RCC 7860 (cell line): ENCODE results near the gene RALGAPA2.

ENCODE experiments used
- DNase-seq: peaks from one replicate; pipeline ENCODE4 v3.0.0-alpha.2; 2015; ENCODE audit warnings: low spot score
- FAIRE-seq: peaks from 2 replicates; lab custom pipeline; 2012; peaks lifted over from hg19 to GRCh38; lab: Jason Lieb, UNC

RALGAPA2 gene

DNA sequence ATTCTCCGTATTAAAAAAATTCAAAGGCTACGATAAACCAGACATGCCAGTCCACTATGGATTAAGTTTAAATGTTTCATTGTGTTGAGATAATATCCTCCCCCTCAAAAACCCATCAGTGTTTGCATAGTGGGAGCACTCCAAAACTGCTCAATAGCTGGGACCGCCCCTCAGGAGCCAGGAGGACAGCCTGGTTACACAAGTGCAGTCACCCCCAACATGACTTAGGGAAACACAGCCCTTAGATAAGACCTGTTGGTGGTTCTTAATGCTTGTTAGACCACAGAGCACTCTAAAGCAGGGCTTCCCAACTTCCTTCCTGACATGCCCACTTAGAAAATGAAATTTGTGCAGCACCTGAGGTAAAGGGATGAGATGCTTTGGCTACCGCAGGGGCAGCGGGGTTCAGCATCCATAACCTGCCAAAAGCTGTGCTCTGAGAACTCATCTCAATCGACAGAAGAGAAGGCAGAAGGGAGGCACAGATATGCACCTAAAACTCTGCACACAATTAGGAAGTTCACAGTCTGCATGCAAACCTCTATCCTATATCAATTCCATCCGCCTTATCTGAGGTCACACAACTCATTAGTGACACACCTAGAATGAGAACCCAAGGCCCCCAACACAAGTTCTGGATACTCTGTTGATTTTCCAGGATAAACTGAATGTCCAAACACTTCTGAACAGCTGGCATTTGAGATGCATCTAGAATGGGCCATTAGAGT is 74.3 kb downstream of the RALGAPA2 start:
- no peak for FAIRE-seq
- no peak for DNase-seq

DNA sequence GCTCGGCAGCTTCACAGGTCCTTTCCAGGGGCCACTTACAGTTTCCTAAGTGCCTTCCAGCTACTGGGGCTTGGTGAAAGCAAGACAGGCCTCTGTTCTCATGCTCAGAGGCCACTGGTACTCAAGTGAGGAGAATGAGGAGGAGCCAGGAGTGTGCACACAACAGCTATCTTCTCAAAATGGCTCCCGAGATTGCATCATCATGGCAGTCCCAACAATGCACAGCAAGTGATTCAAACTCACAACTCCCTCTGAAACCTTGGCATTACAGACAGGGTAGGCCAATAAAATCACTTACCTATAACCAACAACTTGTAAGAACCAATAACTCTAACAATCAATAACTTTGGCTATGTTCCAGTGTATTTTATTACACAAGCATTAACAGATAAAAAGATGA is 77.4 kb downstream of the RALGAPA2 start:
- no peak for FAIRE-seq
- DNase-seq, result no peak

DNA sequence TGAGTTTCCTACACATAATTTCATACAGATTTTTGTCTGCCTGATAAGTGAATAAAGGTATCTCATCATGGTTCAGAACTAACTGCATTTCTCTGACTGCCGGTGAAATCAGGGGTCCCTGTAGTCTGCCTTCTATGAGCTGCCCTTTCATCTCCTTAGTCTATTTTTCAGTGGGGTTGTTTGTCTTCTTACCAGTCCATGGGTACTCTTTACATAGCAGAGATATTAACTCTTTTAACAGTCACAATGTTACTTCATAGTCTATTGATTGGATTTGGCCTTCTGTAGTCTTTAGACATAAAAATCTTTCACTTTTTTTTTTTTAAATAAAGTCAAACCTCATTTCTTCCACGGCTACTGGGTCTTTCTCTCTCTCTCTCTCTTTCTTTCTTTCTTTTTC is 79.8 kb downstream of the RALGAPA2 start:
- no peak for FAIRE-seq
- no peak for DNase-seq

DNA sequence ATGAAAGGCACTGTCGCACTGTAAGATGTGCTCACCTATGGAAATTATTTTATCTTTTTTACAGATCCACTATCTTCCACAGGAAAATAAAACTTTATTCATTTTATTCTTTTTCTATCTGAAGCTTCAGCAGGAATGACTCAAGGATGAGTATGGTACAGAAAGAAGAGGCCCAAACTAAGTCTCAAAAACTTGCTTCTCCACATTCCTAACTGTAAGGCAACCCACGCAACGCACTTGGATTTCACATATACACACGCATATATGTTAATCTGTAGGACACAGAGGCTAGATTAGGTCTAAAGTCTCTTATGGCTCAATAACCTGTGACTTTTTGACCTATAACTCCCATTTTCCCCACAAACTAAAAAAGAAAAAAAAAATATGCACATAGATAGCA is 81.9 kb downstream of the RALGAPA2 start:
- FAIRE-seq, result no peak

DNA sequence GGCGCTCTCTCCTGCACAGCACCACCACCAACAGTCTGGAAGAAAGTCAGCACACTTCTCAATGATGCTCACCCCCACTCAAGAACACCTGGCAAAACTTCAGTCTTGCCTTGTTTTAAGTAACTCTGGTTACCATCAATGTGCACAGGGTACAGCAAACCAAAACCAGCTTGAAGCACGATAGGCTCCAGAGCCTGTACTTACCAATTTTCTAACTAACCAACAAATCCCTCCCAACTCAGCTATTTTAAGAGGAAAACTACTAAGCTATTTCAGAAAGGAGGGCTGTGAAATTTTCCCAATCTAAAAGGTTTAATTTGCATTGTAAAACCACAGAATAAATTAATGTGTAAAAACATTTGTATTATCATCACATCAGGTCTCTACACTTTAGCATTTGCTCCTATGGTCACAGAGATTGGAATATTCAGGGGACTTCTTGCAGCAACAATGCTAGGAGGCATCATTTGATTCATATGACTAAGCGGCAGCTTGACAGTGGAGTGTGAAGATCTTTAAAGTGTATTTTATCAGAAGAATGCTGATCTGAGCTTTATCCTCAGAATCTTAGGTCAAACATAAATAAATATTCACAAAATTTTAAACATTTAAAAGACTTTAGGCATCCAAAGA is 82.8 kb downstream of the RALGAPA2 start:
- DNase-seq, result no peak
- FAIRE-seq, result no peak

More for the DNA sequence above, 81.9 kb downstream of the RALGAPA2 start:
- no peak for DNase-seq

DNA sequence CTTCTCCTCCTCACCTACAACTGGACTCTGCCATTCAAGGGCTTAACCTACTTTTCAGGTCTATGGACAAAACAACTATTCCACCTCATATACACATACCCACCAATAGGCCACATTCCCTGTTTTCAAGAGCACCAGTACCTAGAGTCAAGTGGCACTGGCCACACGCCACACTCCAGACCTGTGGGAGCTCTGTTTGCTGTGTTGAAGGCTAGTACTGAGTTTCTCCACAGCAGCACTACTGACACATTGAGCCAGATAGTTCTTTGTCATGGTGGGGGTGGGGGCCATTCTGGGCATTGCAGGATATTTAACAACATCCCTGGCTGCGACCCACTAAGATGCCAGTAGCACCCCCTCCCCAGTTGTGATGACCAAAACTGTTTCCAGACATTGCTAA is 84.1 kb downstream of the RALGAPA2 start:
- DNase-seq, result no peak
- no peak for FAIRE-seq

DNA sequence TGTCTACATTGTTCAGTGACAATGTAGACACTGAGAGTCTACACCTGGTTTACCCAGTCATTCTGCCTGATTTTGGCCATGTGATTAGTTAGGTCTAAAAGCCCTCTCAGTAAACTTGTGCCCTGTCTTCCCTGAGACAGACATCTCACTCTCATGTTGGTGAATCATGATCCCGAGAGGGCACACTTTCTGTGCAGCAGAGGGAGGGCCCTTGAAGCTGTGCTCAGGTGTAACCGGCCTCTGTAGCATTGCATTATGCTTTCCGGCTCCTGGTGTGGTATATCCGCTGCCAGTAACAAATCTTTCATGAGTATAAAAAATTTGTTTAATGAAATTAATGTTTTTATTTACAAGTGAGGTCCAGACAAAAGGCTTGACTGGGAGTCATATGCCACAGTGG is 85.0 kb downstream of the RALGAPA2 start:
- DNase-seq (no peak), FAIRE-seq (no peak)

DNA sequence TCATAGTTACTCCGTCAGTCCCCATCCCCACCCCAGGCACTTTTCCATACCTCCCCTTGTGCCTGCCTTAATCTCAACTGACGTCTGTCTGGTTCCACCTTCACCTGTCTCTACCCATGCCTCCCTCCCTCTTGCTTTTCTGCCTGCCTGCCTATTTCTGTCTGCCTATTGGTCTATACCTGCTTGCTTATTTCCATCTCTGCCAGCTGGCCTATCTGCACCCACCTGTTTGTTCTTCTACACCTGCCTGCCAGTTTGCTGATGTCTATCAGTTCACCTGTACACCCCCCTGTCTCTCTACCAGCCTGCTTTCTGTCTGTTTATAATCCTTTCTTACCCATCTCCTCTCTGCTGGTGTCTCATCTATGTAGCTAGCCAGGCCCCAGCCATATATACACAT is 87.5 kb downstream of the RALGAPA2 start:
- DNase-seq (no peak), FAIRE-seq (no peak)

DNA sequence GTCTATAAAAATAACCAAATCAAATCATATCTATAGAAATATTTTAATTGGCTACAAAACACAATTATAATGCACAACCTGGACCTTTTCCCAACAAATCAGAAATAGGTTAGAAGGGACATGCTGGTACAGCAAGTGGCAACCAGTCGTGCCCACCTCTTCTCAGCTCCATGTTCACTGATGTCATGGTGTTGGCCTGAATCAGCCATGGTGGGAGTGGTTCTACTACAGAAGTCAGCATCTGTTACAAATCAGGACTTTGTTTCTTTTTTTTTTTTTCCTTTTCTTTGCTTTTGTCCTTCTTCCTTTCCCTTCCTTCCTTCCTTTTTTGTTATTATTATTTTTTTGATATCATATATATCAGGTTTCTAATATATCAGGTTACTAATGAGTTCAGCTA is 91.2 kb downstream of the RALGAPA2 start:
- FAIRE-seq (no peak), DNase-seq (no peak)

DNA sequence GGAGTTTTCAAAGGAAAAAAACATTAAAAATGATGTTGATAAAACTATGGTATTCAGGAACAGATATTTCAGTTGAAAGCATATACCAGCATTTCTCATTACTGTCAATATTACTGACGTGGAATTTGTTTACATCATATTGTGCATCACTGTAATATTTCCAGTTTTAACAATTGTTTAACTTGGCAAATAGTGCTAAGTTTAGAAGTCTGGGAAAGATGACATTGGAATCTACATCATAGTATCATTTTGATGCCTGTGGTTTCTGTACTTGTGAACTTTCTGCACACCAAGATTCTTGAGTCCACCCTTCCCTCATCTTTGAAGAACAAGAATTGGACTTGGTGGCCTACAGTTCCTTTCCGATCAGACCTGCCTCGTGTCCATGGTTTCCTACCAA is 98.1 kb downstream of the RALGAPA2 start:
- no peak for FAIRE-seq

DNA sequence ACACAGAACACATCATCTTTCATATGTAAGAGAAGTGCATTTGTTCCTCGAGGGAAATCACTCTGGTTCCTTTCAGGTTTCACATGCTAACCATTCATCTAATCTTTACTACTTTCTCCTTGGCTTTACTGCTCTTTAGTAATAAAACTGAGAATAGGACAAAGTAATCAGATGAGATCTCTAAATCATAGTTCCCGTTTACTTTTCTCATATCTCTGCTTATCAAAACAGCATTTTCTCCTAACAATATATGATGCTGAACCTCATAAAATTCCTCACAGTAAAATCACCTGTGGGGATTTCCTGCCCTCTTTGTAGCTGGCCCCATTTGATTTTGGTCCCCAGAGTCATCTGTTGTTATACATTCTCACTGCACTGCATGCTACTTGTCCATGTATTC is 100.2 kb downstream of the RALGAPA2 start:
- no peak for FAIRE-seq

More for the DNA sequence above, 98.1 kb downstream of the RALGAPA2 start:
- no peak for DNase-seq

DNA sequence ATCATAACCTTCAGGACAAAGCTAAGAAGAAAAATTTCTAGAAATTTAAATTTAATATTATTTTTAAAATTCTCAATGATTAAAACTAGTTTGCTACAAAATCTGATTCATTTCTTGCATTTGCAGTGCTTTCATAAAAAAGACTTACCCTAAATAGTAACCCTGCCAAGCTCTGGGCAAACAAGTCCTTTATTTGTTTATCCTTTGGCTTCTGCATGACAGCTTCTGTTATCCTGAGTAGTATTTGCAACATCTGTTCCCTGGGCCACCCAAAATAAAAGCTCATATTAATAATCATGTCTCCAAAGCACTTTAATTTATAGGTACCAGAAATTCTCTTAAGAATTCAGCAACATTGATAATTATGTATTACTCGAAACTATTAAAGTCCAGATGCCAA is 101.3 kb downstream of the RALGAPA2 start:
- DNase-seq, result no peak
- FAIRE-seq, result no peak

More for the DNA sequence above, 100.2 kb downstream of the RALGAPA2 start:
- DNase-seq, result no peak

DNA sequence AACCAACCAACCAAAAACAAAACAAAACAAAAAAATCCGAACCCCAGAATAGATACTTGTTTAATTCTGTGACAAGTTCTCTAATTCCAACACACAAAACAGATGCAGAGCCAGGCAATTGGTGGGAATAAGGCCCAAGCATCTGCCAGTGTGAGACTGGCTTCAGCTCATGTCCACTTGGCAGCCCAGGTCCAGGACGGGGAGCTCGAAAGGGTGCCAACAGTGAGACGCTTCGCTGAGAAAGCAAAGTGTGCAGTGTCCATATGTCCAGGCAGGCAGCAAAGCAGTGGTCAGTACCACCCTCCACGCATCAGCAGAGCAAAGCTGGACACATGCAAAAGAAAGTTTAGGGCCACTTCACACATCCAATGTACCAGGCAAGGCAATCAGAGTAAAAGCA is 102.9 kb downstream of the RALGAPA2 start:
- FAIRE-seq, result no peak
- no peak for DNase-seq

DNA sequence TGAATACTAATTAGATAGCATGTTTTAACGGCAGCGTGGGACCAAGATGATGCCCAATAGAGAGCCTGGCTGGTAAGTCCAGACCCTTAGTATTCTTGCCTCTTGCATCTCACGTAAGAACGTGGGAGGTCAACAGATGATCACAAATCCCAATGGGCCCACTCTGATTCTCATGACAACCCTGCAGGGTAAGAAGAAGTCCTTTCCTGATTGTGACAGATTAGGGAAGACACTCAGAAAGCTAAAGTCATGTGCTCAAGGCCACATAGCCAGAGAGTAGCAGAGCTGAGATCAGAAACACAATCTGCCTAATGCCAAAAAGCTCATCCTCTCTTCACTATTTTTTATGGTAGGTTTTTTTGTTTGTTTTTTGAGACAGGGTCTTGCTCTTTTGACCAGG is 103.8 kb downstream of the RALGAPA2 start:
- no peak for DNase-seq
- FAIRE-seq, result no peak

DNA sequence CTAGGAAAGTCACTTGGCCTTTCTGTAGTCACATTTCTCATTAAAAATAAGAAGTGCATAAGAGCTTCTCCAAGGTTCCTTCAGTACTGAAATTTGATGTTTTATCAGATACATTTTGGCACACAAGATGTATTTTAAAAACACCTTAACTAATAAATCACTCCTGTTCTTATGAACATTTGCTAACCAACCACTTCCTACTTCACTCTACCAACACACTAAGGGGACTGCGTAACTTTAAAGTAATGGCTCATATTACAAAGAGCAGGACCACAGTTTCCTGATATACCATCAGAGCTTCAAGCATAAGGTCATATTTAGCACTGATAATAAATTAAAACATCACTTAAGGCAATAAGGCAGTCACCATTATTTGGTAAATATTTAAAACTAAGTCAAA is 104.4 kb downstream of the RALGAPA2 start:
- no peak for DNase-seq
- FAIRE-seq, result no peak

DNA sequence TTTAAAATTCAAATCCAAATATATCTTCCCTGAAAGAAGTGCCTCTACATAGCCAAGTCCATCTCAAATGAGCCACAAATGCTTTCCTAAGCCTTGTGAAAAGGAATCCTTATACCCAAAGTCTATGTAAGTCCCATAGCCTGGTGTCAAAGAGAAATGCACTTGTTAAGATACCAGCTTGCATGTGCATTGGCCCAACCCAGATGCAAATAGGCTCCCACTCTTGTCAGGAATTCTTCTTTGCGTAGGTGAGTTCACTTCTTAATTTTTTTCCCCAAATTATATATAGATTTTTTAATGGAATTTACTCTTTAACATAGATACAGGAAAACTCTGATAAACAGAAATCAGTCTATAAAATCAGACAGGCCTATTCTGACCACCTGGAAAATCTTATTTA is 105.6 kb downstream of the RALGAPA2 start:
- FAIRE-seq, result no peak
- DNase-seq, result no peak

DNA sequence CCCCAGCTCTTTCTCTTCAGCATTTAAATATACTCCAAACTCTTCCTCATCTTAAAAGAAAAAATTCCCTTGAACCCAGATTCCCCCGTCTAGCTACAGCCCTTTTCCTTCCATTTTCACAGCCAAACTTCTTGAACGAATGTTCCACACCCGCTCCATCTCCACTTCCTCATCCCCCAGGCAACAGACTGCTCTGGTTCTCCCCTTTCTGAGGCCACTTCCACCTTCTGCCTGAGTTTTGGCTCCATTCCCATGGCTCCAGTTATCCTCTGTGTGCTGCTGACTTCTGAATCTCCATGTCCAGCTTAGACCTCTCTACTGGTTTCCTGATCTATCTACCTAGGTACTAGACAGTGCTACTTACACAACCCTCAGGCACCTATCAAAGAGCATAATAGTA is 106.4 kb downstream of the RALGAPA2 start:
- DNase-seq (no peak), FAIRE-seq (no peak)

DNA sequence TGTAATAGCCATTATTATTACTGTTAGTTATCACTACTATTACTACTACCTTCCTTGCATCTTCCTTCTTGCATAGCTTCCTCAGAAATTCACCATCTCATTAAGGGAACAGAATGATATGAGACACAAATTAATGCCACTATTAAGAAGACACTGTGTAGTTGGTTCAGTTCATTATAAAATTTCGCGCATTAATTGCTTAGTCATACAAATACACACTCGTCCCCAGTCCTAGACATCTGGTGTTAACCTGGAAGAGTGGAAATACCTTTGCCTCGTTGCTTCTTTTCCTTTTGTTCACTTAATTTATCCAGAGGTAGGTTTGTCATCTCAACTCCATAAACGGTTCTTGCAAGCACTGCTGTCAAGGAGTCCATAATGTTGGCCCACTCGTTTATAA is 107.5 kb downstream of the RALGAPA2 start:
- DNase-seq, result no peak
- no peak for FAIRE-seq

DNA sequence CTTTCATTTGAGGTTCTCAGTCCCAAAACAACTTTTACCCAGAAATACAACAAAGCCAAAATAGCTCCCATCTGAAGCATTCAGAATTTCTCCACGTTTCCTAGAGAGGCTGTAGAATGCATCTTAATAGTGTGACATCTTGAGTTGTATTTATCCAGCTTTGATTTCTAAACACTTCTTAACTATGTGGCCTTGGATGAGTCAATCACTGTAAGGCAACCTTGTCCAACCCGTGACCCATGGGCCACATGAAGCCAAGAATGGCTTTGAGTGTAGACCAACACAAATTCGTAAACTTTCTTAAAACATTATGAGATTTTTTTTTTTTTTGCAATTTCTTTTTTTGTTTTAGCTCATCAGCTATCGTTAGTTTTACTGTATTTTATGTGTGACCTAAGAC is 108.1 kb downstream of the RALGAPA2 start:
- no peak for DNase-seq
- FAIRE-seq, result no peak

DNA sequence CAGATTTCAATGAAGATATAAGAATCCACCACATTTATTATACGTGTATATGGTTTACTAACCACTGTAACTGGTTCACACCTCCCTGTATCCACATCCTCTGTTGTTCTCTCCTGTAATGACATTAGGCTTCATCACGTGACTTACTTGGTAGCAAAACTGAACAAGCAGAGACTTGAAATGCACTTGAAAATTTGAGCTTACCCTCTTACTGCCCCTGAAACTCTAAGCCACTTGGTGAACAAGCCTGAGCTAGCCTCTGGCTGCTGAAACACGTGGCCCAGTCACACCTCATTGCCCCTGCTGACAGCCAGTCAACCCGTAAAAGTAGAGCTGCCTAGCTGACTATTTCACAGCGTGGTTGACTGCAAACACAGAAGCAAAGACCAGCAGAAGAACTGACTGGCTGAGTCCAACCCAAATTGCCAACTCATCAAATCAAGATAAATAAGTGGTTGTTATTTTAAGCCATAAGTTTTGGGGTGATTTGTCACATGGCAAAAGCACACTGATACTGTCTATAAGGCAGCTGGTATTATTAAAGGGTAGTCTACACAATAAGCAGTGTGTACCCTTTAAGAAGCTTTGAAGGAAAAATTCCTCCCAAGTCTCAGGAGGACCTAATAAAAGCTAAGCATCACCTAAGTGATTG is 109.0 kb downstream of the RALGAPA2 start:
- DNase-seq, result peak; percentile 43
- FAIRE-seq, result peak; percentile 65

DNA sequence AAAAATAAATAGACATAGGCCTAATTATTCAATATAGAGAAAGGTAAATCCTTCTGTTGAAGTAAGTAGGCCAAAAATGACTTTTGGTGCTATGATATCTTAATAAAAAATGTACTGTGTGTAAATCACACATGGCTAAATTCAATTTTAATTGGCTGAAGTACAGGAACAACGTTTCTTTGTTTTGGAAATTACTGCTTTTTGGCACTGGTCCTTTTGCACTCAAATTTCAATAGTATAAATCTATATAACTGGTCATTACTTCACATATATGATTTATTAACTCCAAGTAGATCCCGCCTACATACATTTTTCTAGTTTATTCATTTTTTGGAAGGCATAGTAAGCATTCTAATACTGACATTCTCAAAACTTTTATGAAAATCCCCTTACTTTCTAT is 114.5 kb downstream of the RALGAPA2 start:
- no peak for DNase-seq
- FAIRE-seq, result no peak

DNA sequence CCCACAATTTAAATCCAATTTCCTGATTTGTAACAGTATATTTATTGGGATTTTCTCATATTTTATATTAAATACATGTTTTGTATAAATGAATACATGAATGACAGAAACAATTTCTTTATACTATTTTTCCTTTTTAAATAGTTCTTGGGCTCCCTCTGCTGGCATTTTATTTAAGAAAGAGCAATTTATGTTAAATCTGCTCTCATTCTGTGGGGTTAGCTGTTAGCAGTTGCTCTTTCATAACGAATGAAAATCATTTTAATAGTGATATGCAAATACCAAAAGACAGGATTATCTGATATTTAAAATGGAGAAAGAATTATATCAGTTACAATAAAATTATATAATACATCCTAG is 118.3 kb downstream of the RALGAPA2 start:
- no peak for DNase-seq
- peak; percentile 63 for FAIRE-seq
